Adrenal gland (tissue), 5 donors: Measurements from ENCODE around the gene NAP1L1.

Source experiments
- POLR2A ChIP-seq, 2 donors: fragments of 450-650 bp; IDR thresholded peaks; one replicate each; pipeline ENCODE4 v1.6.1; 2017; ENCODE audit warnings: antibody characterized with exemption in 2 of 2, mild to moderate bottlenecking in 2 of 2, moderate library complexity in 1 of 2
- TF ChIP-seq, protein P1 (sequence below), 6 experiments: fragments of 450-650 bp in 4 of 6; fragments of 200-600 bp in 2 of 6; sonication (generic) in 1 of 6; IDR thresholded peaks; 1 replicate in 5 of 6; 2 replicates in 1 of 6; pipeline versions ENCODE4 v1.5.1 to v1.8.0; 2016 to 2021; ENCODE audit warnings: antibody characterized with exemption in 6 of 6, mild to moderate bottlenecking in 2 of 6, moderate library complexity in 1 of 6
- donor health status: DM: no; HTN: no; CAD: no.

DNA sequence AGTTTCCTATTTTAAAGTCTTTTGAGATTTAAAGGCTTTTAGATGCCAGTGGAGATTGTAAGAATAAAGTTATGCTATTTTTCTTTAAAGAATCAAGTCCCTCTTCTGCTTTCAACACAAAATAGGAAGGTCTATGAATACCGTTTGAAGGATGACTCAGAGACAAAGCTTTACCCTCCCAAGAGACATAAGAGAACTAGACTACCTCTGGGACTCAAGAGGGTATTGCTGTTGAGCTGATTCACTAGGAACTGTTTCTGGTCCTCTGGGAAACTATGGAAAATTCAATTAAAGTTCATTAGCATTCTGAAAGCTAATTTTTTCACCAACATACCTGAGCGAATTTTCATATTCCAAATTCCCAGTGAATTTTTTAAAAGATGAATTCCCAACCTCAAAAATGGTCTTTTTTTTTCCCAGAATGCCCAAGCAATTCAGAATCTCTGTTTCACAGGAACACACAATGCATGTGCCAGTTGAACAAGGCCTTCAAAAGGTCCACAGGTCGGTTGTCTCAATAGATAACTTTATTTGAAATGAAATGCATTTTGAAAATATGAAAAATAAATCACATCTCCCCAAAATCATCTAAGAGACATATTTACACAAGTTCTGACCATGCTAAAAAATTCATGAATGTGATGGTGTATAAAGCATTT lies 59.4 kb downstream of the NAP1L1 start:
- TF ChIP-seq, protein P1, sequence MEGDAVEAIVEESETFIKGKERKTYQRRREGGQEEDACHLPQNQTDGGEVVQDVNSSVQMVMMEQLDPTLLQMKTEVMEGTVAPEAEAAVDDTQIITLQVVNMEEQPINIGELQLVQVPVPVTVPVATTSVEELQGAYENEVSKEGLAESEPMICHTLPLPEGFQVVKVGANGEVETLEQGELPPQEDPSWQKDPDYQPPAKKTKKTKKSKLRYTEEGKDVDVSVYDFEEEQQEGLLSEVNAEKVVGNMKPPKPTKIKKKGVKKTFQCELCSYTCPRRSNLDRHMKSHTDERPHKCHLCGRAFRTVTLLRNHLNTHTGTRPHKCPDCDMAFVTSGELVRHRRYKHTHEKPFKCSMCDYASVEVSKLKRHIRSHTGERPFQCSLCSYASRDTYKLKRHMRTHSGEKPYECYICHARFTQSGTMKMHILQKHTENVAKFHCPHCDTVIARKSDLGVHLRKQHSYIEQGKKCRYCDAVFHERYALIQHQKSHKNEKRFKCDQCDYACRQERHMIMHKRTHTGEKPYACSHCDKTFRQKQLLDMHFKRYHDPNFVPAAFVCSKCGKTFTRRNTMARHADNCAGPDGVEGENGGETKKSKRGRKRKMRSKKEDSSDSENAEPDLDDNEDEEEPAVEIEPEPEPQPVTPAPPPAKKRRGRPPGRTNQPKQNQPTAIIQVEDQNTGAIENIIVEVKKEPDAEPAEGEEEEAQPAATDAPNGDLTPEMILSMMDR (IDR thresholded peaks at IDR 0.05) = no peak
- no peak for TF ChIP-seq POLR2A (IDR thresholded peaks at IDR 0.05)
